ENCODE data around the gene NFYB.
A peak's percentile ranks its signal among the peaks of the same experiment; 100 is the strongest.

Gene NFYB

GRCh38 chr12:104108755-104109445 lies 29.1 kb downstream of the NFYB start:
- peak; percentile 100 for ATAC-seq (ENCODE audit: insufficient read depth, low read depth)
- no peaks in the 10 kb centered on the region for H3K27me3 ChIP-seq (ENCODE audit: insufficient read depth, low read length, poor library complexity)
- H3K4me2 ChIP-seq (ENCODE audit: insufficient read depth, low read length): no peak overlapping the region
- no peak overlapping the region for H2AFZ ChIP-seq (ENCODE audit: low read depth, low read length)
- DNase-seq: peak; percentile 87
- no peak overlapping the region for H3K4me3 ChIP-seq (ENCODE audit: low read depth in 1 of 2, low read length in 2 of 2)
- no peak overlapping the region for H3K27ac ChIP-seq (ENCODE audit: low read length)
- no peaks in the 10 kb centered on the region for H3K79me2 ChIP-seq (ENCODE audit: insufficient read depth, low read length)
- peaks cover 5% of the 10 kb centered on the region; the same call in 1 of the 2 replicates for H3K4me1 ChIP-seq (ENCODE audit: insufficient read depth, low read length)
- no peaks in the 10 kb centered on the region for H4K20me1 ChIP-seq (ENCODE audit: insufficient read depth, low read length)
- no peaks in the 10 kb centered on the region for H3K9me3 ChIP-seq (ENCODE audit: insufficient read depth, low read length, severe bottlenecking)
- no peak overlapping the region for H3K9ac ChIP-seq (ENCODE audit: low read depth, low read length)
- no peaks in the 10 kb centered on the region; the same call in 1 of the 2 replicates for H3K36me3 ChIP-seq (ENCODE audit: insufficient read depth, low read length)
- TF ChIP-seq CTCF (IDR thresholded peaks at IDR 0.05; ENCODE audit: borderline replicate concordance, extremely low read depth, low read length, poor library complexity, severe bottlenecking) (peak; percentile 98), EZH2 (IDR thresholded peaks at IDR 0.05; ENCODE audit: borderline replicate concordance, low read depth, low read length, severe bottlenecking) (no peak)

- H3K27ac ChIP-seq (ENCODE audit: low read length): no peak overlapping the region
- TF ChIP-seq EZH2 (IDR thresholded peaks at IDR 0.05; ENCODE audit: borderline replicate concordance, low read depth, low read length, severe bottlenecking) (no peak), CTCF (IDR thresholded peaks at IDR 0.05; ENCODE audit: borderline replicate concordance, extremely low read depth, low read length, poor library complexity, severe bottlenecking) (no peak)
- no peak overlapping the region for H3K4me3 ChIP-seq (ENCODE audit: low read depth in 1 of 2, low read length in 2 of 2)
- no peaks in the 10 kb centered on the region for H4K20me1 ChIP-seq (ENCODE audit: insufficient read depth, low read length)
- no peaks in the 10 kb centered on the region for H3K79me2 ChIP-seq (ENCODE audit: insufficient read depth, low read length)
- H2AFZ ChIP-seq (ENCODE audit: low read depth, low read length): no peak overlapping the region
- peaks cover 5% of the 10 kb centered on the region; the same call in 1 of the 2 replicates for H3K4me1 ChIP-seq (ENCODE audit: insufficient read depth, low read length)
- ATAC-seq (ENCODE audit: insufficient read depth, low read depth): no peak
- H3K4me2 ChIP-seq (ENCODE audit: insufficient read depth, low read length): no peak overlapping the region
- H3K36me3 ChIP-seq (ENCODE audit: insufficient read depth, low read length): peaks cover 4% of the 10 kb centered on the region; the same call in 1 of the 2 replicates
- no peak overlapping the region for H3K9ac ChIP-seq (ENCODE audit: low read depth, low read length)
- H3K27me3 ChIP-seq (ENCODE audit: insufficient read depth, low read length, poor library complexity): no peaks in the 10 kb centered on the region
- DNase-seq: no peak
- no peaks in the 10 kb centered on the region for H3K9me3 ChIP-seq (ENCODE audit: insufficient read depth, low read length, severe bottlenecking)
Measured at GRCh38 chr12:104106965-104107364, 31.0 kb downstream of the NFYB start.

DNA sequence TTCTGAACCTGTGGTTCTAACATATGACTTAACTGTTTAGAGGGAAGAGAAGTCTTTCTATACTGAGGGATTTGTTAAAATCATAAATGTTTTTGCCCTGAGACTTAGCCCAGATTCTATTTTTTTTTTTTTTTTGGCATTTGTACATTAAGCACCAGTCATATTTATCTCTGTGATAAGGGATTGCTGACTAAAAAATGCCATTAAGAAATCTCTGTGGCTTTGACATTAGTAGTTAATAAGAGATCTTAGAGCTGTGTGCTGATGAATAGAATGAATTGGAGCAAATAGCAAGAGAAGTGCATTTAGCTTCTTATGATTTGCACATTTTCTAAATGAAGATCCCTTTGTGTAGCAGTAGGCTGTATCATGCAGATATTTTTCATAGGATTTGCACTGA lies 32.5 kb downstream of the NFYB start:
- no peak for ATAC-seq (ENCODE audit: insufficient read depth, low read depth)
- peaks cover 5% of the 10 kb centered on the region; the same call in 1 of the 2 replicates for H3K4me1 ChIP-seq (ENCODE audit: insufficient read depth, low read length)
- no peak overlapping the region for H3K4me3 ChIP-seq (ENCODE audit: low read depth in 1 of 2, low read length in 2 of 2)
- H3K9ac ChIP-seq (ENCODE audit: low read depth, low read length): no peak overlapping the region
- H3K9me3 ChIP-seq (ENCODE audit: insufficient read depth, low read length, severe bottlenecking): no peaks in the 10 kb centered on the region
- H3K79me2 ChIP-seq (ENCODE audit: insufficient read depth, low read length): no peaks in the 10 kb centered on the region
- no peaks in the 10 kb centered on the region for H3K27me3 ChIP-seq (ENCODE audit: insufficient read depth, low read length, poor library complexity)
- no peak for DNase-seq
- no peak overlapping the region for H3K4me2 ChIP-seq (ENCODE audit: insufficient read depth, low read length)
- TF ChIP-seq EZH2 (IDR thresholded peaks at IDR 0.05; ENCODE audit: borderline replicate concordance, low read depth, low read length, severe bottlenecking) (no peak), CTCF (IDR thresholded peaks at IDR 0.05; ENCODE audit: borderline replicate concordance, extremely low read depth, low read length, poor library complexity, severe bottlenecking) (no peak)
- no peak overlapping the region for H3K27ac ChIP-seq (ENCODE audit: low read length)
- no peak overlapping the region for H2AFZ ChIP-seq (ENCODE audit: low read depth, low read length)
- no peaks in the 10 kb centered on the region for H4K20me1 ChIP-seq (ENCODE audit: insufficient read depth, low read length)
- H3K36me3 ChIP-seq (ENCODE audit: insufficient read depth, low read length): peaks cover 10% of the 10 kb centered on the region; the same call in 1 of the 2 replicates
